ENCODE measurements around the gene PCDH8. TPM values are rescaled to one million over a fixed set of nuclear protein-coding genes. Genes with fewer than 3 reads are reported as not detected.

The PCDH8 gene
- total and polyA plus RNA-seq, 4 donors: 8.4 to 56.0 (median 36.7) TPM

GRCh38 chr13:52879950-52880741 lies 31.7 kb upstream of the PCDH8 start:
- Histone ChIP-seq H3K27me3 (ENCODE audit: control insufficient read depth, insufficient read depth, low read length) (no peaks in the 10 kb centered on the region), H3K4me3 (ENCODE audit: low read depth, low read length) (no peak overlapping the region), H3K9me3 (ENCODE audit: control insufficient read depth, insufficient read depth, low read length) (no peaks in the 10 kb centered on the region), H3K4me1 (ENCODE audit: control insufficient read depth, insufficient read depth, low read length) (peaks cover 5% of the 10 kb centered on the region), H3K36me3 (ENCODE audit: control insufficient read depth, insufficient read depth, low read length) (no peaks in the 10 kb centered on the region), H3K27ac (ENCODE audit: low read depth, low read length) (no peak overlapping the region)
- peak in 1 of 6 donors; percentile 76 for DNase-seq (ENCODE audit: low read depth in 4 of 6, low spot score in 6 of 6)
- 20% methylated on average over 4 of the region's 6 CpGs for WGBS (ENCODE audit: insufficient coverage)

- peak in 1 of 6 donors; percentile 67 for DNase-seq (ENCODE audit: low read depth in 4 of 6, low spot score in 6 of 6)
- WGBS (ENCODE audit: insufficient coverage): 100% methylated on average over 1 of the region's 3 CpGs
- Histone ChIP-seq H3K27me3 (ENCODE audit: control insufficient read depth, insufficient read depth, low read length) (no peaks in the 10 kb centered on the region), H3K9me3 (ENCODE audit: control insufficient read depth, insufficient read depth, low read length) (no peaks in the 10 kb centered on the region), H3K4me3 (ENCODE audit: low read depth, low read length) (no peak overlapping the region), H3K36me3 (ENCODE audit: control insufficient read depth, insufficient read depth, low read length) (no peaks in the 10 kb centered on the region), H3K4me1 (ENCODE audit: control insufficient read depth, insufficient read depth, low read length) (peaks cover 5% of the 10 kb centered on the region), H3K27ac (ENCODE audit: low read depth, low read length) (no peak overlapping the region)
Observed at GRCh38 chr13:52878831-52879230, 30.4 kb upstream of the PCDH8 start.

DNA sequence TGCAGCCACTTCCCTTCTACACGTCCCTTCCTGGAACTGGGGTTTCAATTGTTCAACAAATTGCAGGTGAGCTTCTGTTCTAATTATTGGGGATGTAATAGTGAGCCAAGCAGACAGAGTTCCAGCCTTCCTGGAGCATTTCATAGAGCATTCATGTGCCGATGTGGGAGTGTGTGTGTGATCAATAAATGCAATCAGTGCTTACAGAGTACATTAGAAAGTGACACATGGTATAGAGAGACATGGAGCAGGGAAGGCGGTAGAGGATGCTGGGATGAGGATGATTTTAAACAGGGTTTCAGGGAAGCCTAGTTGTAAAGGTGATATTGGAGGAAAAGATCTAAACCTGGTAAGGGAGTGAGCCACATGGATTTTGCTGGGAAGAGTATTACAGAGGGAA lies 21.7 kb upstream of the PCDH8 start:
- H3K9me3 ChIP-seq (ENCODE audit: control insufficient read depth, insufficient read depth, low read length): no peaks in the 10 kb centered on the region
- H3K4me1 ChIP-seq (ENCODE audit: control insufficient read depth, insufficient read depth, low read length): no peaks in the 10 kb centered on the region
- H3K4me3 ChIP-seq (ENCODE audit: low read depth, low read length): no peak overlapping the region
- 92% methylated on average over 2 of the region's 3 CpGs for WGBS (ENCODE audit: insufficient coverage)
- H3K27me3 ChIP-seq (ENCODE audit: control insufficient read depth, insufficient read depth, low read length): no peaks in the 10 kb centered on the region
- no peak for DNase-seq (ENCODE audit: low read depth in 4 of 6, low spot score in 6 of 6)
- H3K27ac ChIP-seq (ENCODE audit: low read depth, low read length): no peak overlapping the region
- H3K36me3 ChIP-seq (ENCODE audit: control insufficient read depth, insufficient read depth, low read length): no peaks in the 10 kb centered on the region

DNA sequence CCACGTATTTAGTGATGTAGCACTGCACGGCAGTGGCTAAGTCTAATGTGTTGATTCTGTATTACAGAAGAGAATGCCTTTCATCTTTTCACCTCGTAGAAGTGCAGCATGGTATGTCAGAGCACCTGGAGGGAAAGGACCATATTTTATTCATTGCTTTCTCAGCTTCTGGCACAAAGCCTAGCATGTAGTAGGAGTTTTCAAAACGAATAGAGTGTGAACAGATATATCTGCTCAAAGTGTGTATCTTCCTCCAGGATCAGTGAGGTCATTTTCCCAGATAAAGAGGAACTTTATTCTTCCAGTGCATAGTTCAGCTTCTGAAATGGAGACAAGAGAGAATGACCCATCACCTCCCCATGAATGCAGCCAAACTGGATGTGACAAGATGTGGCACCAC lies 21.2 kb upstream of the PCDH8 start:
- H3K4me1 ChIP-seq (ENCODE audit: control insufficient read depth, insufficient read depth, low read length): no peaks in the 10 kb centered on the region
- H3K36me3 ChIP-seq (ENCODE audit: control insufficient read depth, insufficient read depth, low read length): no peaks in the 10 kb centered on the region
- no peak overlapping the region for H3K27ac ChIP-seq (ENCODE audit: low read depth, low read length)
- no peaks in the 10 kb centered on the region for H3K9me3 ChIP-seq (ENCODE audit: control insufficient read depth, insufficient read depth, low read length)
- H3K4me3 ChIP-seq (ENCODE audit: low read depth, low read length): no peak overlapping the region
- DNase-seq (ENCODE audit: low read depth in 4 of 6, low spot score in 6 of 6): no peak
- no peaks in the 10 kb centered on the region for H3K27me3 ChIP-seq (ENCODE audit: control insufficient read depth, insufficient read depth, low read length)
- WGBS (ENCODE audit: insufficient coverage): 70% methylated on average over 3 of the region's 4 CpGs

DNA sequence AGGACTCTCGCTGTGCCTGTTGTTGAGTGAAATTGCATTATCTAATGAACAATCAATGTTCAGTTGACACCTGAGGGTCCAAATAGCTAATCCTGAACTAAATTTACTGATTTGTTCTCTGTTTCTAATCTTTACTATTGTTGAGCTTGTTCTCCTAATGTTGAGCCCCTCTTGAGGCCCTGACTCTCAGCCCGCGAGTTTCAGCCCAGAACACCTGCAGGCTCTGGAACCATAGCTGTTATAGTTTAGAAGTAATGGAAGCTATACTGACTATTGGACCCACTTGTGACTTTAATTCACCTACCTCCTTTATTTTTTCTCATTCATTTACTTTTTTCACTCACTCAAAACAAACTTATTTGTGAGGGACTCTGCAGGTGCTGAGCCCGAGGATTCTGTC lies 20.6 kb upstream of the PCDH8 start:
- H3K4me1 ChIP-seq (ENCODE audit: control insufficient read depth, insufficient read depth, low read length): no peaks in the 10 kb centered on the region
- no peak overlapping the region for H3K27ac ChIP-seq (ENCODE audit: low read depth, low read length)
- WGBS (ENCODE audit: insufficient coverage): 33% methylated on average over 1 of the region's 4 CpGs

GRCh38 chr13:52868190-52868589 lies 19.8 kb upstream of the PCDH8 start:
- Histone ChIP-seq H3K36me3 (ENCODE audit: control insufficient read depth, insufficient read depth, low read length) (no peaks in the 10 kb centered on the region), H3K27ac (ENCODE audit: low read depth, low read length) (no peak overlapping the region), H3K9me3 (ENCODE audit: control insufficient read depth, insufficient read depth, low read length) (no peaks in the 10 kb centered on the region), H3K4me3 (ENCODE audit: low read depth, low read length) (no peak overlapping the region), H3K4me1 (ENCODE audit: control insufficient read depth, insufficient read depth, low read length) (no peaks in the 10 kb centered on the region), H3K27me3 (ENCODE audit: control insufficient read depth, insufficient read depth, low read length) (no peaks in the 10 kb centered on the region)
- WGBS (ENCODE audit: insufficient coverage): 39% methylated on average over 4 of the region's 4 CpGs
- DNase-seq (ENCODE audit: low read depth in 4 of 6, low spot score in 6 of 6): peak in 2 of 6 donors; percentile 62 to 71

More for the DNA sequence above, 20.6 kb upstream of the PCDH8 start:
- H3K4me3 ChIP-seq (ENCODE audit: low read depth, low read length): no peak overlapping the region
- no peaks in the 10 kb centered on the region for H3K36me3 ChIP-seq (ENCODE audit: control insufficient read depth, insufficient read depth, low read length)
- no peaks in the 10 kb centered on the region for H3K27me3 ChIP-seq (ENCODE audit: control insufficient read depth, insufficient read depth, low read length)
- H3K9me3 ChIP-seq (ENCODE audit: control insufficient read depth, insufficient read depth, low read length): no peaks in the 10 kb centered on the region
- peak in 1 of 6 donors; percentile 51 for DNase-seq (ENCODE audit: low read depth in 4 of 6, low spot score in 6 of 6)

DNA sequence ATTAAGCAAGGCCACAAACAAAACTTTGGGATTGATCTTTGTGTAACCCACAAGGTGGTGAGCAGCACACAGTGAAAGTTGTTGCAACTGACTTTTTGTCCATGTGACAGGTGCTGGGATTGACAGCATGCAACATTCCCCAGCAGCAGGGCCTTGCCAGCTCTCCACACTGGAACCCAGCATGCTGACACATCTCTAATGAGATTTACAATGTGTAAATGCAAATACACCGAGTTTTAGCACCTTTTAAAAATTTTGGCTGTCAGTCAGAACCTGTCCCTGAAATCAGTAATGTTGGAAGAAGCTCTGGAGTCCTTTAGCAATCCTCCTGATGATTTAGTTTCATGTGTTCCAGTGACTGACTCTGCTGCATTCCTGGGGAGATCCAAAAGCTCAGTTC lies 16.5 kb upstream of the PCDH8 start:
- H3K36me3 ChIP-seq (ENCODE audit: control insufficient read depth, insufficient read depth, low read length): no peaks in the 10 kb centered on the region
- H3K4me3 ChIP-seq (ENCODE audit: low read depth, low read length): no peak overlapping the region
- WGBS (ENCODE audit: insufficient coverage): no CpG with 5 or more reads among the region's 1 CpG
- peak in 1 of 6 donors; percentile 55 for DNase-seq (ENCODE audit: low read depth in 4 of 6, low spot score in 6 of 6)
- no peaks in the 10 kb centered on the region for H3K4me1 ChIP-seq (ENCODE audit: control insufficient read depth, insufficient read depth, low read length)
- H3K9me3 ChIP-seq (ENCODE audit: control insufficient read depth, insufficient read depth, low read length): no peaks in the 10 kb centered on the region
- H3K27ac ChIP-seq (ENCODE audit: low read depth, low read length): no peak overlapping the region
- H3K27me3 ChIP-seq (ENCODE audit: control insufficient read depth, insufficient read depth, low read length): no peaks in the 10 kb centered on the region

DNA sequence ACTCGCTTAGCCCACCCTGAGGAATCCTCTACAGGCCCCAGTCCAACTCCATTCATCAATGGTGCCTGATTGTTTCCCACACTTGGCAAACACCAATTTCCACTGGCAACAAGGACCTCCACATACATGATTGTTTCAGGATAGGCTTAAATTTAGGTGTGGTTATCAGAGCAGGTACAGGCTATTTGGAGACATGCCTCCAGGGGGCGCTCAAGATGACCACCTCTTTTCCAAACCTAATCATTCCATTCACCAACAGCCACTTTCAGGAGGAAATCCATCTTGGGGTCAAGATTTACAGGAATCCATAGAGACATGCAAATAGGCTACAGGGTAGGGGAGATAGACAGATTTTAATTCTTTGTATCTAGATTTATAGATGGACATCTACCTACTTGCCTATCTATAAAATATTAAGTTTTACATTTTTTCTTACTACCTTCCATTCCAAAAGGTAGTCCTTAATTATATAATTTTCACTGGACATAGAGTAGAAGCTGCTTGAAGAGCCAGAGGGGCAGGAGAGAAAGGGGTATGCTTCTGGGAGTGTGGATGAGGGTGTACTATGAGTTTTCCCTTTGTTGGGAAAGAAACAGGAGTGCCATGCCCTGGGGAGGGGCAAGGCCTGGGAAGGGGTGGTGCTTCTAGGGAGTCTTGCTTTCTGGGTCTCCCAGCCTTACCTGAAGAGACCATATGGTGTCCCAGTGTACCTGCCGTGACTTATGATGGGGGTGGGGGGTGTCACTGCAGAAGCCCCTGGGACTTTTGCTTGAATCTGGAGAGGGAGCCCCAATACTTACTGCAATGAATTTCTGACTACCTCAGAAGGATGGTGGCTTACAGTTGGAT lies 14.1 kb upstream of the PCDH8 start:
- Histone ChIP-seq H3K4me3 (ENCODE audit: low read depth, low read length) (no peak overlapping the region), H3K27me3 (ENCODE audit: control insufficient read depth, insufficient read depth, low read length) (no peaks in the 10 kb centered on the region), H3K36me3 (ENCODE audit: control insufficient read depth, insufficient read depth, low read length) (no peaks in the 10 kb centered on the region), H3K4me1 (ENCODE audit: control insufficient read depth, insufficient read depth, low read length) (no peaks in the 10 kb centered on the region), H3K9me3 (ENCODE audit: control insufficient read depth, insufficient read depth, low read length) (no peaks in the 10 kb centered on the region), H3K27ac (ENCODE audit: low read depth, low read length) (no peak overlapping the region)
- DNase-seq (ENCODE audit: low read depth in 4 of 6, low spot score in 6 of 6): no peak
- no CpG with 5 or more reads among the region's 3 CpGs for WGBS (ENCODE audit: insufficient coverage)

DNA sequence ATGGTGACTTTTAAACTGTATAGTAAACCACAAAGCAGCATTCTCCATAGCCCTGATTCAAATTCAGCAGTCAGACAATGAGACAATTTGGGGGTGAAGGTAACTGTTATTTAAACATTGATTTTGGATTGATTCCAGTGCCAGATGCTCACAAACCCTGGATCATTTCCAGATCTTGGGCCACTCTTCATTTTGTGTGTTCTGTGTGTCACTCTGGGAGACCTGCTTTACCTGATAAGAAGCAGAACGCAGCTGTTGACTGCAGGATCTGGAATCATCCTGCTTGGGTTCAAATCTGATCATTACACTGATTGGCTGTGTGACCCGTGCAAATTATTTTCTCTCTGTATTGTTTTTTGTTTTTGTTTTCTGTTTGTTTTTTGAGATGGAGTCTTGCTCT lies 4.0 kb upstream of the PCDH8 start:
- no peak overlapping the region for H3K27ac ChIP-seq (ENCODE audit: low read depth, low read length)
- peaks cover 42% of the 10 kb centered on the region for H3K4me1 ChIP-seq (ENCODE audit: control insufficient read depth, insufficient read depth, low read length)
- peak in 1 of 6 donors; percentile 23 for DNase-seq (ENCODE audit: low read depth in 4 of 6, low spot score in 6 of 6)
- no peaks in the 10 kb centered on the region for H3K9me3 ChIP-seq (ENCODE audit: control insufficient read depth, insufficient read depth, low read length)
- H3K36me3 ChIP-seq (ENCODE audit: control insufficient read depth, insufficient read depth, low read length): no peaks in the 10 kb centered on the region
- no CpG with 5 or more reads among the region's 2 CpGs for WGBS (ENCODE audit: insufficient coverage)
- H3K4me3 ChIP-seq (ENCODE audit: low read depth, low read length): no peak overlapping the region
- peaks cover 25% of the 10 kb centered on the region for H3K27me3 ChIP-seq (ENCODE audit: control insufficient read depth, insufficient read depth, low read length)
